K562 (cell line): ENCODE results near the gene BRD3.

ENCODE experiments used
- POLR2AphosphoS5 ChIP-seq: IDR thresholded peaks from 2 replicates; pipeline ENCODE4 v1.6.1; 2011; ENCODE audit warnings: mild to moderate bottlenecking, low read depth, low read length, moderate library complexity; ENCODE audit not compliant: control insufficient read depth, insufficient read depth
- ZNF589 ChIP-seq: fragments of 200-800 bp; sonication (Bioruptor generic); IDR thresholded peaks from 2 replicates; pipeline ENCODE4 v1.6.1; 2016; ENCODE audit warnings: low read depth, missing genetic modification characterization, missing compliant biosample characterization
- TF ChIP-seq, protein P1 (sequence below): sonication (generic); formaldehyde crosslinking; IDR thresholded peaks from 2 replicates; pipeline ENCODE4 v1.9.0; 2022; ENCODE audit warnings: mild to moderate bottlenecking, missing genetic modification reagents
- TF ChIP-seq, protein P2 (sequence below), 3 experiments: IDR thresholded peaks in 2 of 3; conservative IDR thresholded peaks in 1 of 3; 2 replicates each; pipeline ENCODE4 v1.5.1; 2011 to 2012; ENCODE audit warnings: low read length in 3 of 3, mild to moderate bottlenecking in 3 of 3, control low read depth in 2 of 3, improper control_type of control experiment in 1 of 3, inconsistent platforms in 1 of 3, low read depth in 1 of 3, mixed read lengths in 1 of 3, moderate library complexity in 1 of 3; ENCODE audit not compliant: insufficient read depth in 2 of 3
- TF ChIP-seq, protein P3 (sequence below), 2 experiments: fragments of 450-650 bp in 1 of 2; sonication (generic) in 1 of 2; formaldehyde crosslinking; conservative IDR thresholded peaks; 2 replicates each; pipeline versions ENCODE4 v1.4.0 to v1.8.1; 2020 to 2022; ENCODE audit warnings: mild to moderate bottlenecking in 1 of 2, missing genetic modification reagents in 1 of 2

DNA sequence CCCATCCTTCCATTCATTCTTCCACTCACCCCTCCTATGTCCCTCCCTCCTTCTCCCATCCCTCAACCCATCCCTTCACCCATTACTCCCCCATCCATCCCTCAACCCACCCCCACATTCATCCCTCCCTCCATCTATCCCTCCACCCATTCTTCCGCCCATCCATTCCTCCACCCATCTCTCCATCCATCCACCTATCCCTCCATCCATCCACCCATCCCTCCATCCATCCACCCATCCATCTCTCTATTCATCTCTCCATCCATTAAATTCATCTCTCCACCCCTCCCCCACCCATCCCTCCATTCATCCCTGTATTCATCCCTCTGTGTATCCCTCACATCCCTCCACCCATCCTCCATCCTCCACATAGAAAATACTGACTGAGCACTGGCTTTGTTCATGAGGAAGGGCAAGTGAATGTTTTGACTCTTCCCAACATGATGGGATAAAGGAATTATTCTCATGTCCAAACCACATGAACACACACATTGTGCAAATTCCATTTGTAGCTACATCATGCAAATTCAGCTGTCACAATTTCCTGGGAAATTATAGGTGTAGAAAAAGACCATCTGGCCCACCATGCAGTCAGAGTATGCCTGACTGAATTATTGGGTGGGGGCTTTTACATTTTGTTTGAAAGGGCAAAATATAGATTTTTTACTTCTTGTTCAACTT, 68.8 kb downstream of the BRD3 start:
- TF ChIP-seq POLR2AphosphoS5 (no peak), ZNF589 (no peak)
- TF ChIP-seq, protein P1, sequence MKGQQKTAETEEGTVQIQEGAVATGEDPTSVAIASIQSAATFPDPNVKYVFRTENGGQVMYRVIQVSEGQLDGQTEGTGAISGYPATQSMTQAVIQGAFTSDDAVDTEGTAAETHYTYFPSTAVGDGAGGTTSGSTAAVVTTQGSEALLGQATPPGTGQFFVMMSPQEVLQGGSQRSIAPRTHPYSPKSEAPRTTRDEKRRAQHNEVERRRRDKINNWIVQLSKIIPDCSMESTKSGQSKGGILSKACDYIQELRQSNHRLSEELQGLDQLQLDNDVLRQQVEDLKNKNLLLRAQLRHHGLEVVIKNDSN (CRISPR knock-in tag): no peak
- TF ChIP-seq, protein P2, sequence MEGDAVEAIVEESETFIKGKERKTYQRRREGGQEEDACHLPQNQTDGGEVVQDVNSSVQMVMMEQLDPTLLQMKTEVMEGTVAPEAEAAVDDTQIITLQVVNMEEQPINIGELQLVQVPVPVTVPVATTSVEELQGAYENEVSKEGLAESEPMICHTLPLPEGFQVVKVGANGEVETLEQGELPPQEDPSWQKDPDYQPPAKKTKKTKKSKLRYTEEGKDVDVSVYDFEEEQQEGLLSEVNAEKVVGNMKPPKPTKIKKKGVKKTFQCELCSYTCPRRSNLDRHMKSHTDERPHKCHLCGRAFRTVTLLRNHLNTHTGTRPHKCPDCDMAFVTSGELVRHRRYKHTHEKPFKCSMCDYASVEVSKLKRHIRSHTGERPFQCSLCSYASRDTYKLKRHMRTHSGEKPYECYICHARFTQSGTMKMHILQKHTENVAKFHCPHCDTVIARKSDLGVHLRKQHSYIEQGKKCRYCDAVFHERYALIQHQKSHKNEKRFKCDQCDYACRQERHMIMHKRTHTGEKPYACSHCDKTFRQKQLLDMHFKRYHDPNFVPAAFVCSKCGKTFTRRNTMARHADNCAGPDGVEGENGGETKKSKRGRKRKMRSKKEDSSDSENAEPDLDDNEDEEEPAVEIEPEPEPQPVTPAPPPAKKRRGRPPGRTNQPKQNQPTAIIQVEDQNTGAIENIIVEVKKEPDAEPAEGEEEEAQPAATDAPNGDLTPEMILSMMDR (IDR thresholded peaks at IDR 0.05 in 2 of 3, conservative IDR thresholded peaks at IDR 0.05 in 1 of 3; ENCODE audit: insufficient read depth in 2 of 3, low read depth in 1 of 3, low read length in 3 of 3): no peak
- TF ChIP-seq, protein P3, sequence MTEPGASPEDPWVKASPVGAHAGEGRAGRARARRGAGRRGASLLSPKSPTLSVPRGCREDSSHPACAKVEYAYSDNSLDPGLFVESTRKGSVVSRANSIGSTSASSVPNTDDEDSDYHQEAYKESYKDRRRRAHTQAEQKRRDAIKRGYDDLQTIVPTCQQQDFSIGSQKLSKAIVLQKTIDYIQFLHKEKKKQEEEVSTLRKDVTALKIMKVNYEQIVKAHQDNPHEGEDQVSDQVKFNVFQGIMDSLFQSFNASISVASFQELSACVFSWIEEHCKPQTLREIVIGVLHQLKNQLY (CRISPR knock-in tag; conservative IDR thresholded peaks at IDR 0.05): no peak
